Hepatic stellate cell (primary cell): ENCODE results near the gene PLXNB2.

Source experiments
- DNase-seq: peaks from one replicate; pipeline ENCODE4 v3.0.0; 2011; ENCODE audit warnings: low spot score

The PLXNB2 gene

GRCh38 chr22:50227579-50228215, 79.7 kb downstream of the PLXNB2 start:
- no peak for DNase-seq

- DNase-seq: no peak
These were observed 80.6 kb downstream of the PLXNB2 start for GRCh38 chr22:50226875-50227165.

- no peak for DNase-seq
These were observed 81.2 kb downstream of the PLXNB2 start for GRCh38 chr22:50226063-50226874.

- DNase-seq: no peak
These were observed 82.1 kb downstream of the PLXNB2 start for GRCh38 chr22:50225200-50225969.
